ENCODE measurements around the gene SEZ6L. TPM values are rescaled to one million over a fixed set of nuclear protein-coding genes. Genes with fewer than 3 reads are reported as not detected.

Gene SEZ6L
- total RNA-seq, 4 donors from 2014 or later, result 0.26 to 2.6 TPM; not detected in 2

GRCh38 chr22:26345496-26345895, 176.2 kb downstream of the SEZ6L start:
- Histone ChIP-seq H3K36me3 (no peaks in the 10 kb centered on the region), H3K27me3 (no peaks in the 10 kb centered on the region), H3K27ac (no peak overlapping the region), H3K4me1 (no peaks in the 10 kb centered on the region), H3K9me3 (no peaks in the 10 kb centered on the region), H3K4me3 (no peak overlapping the region)
- intact Hi-C loops (cut with DNase I; ENCODE audit: low total_unique reads), result no loop called here
- DNase-seq, result no peak
- TF ChIP-seq POLR2A (IDR thresholded peaks at IDR 0.05), result no peak
- no peak for TF ChIP-seq CTCF (IDR thresholded peaks at IDR 0.05)

GRCh38 chr22:26348810-26349526, 179.7 kb downstream of the SEZ6L start:
- no peak overlapping the region for H3K27ac ChIP-seq
- H3K4me3 ChIP-seq, result no peak overlapping the region
- DNase-seq, result no peak
- H3K4me1 ChIP-seq, result no peaks in the 10 kb centered on the region
- H3K27me3 ChIP-seq, result no peaks in the 10 kb centered on the region
- no peaks in the 10 kb centered on the region for H3K36me3 ChIP-seq
- no peaks in the 10 kb centered on the region for H3K9me3 ChIP-seq
- no peak for TF ChIP-seq POLR2A (IDR thresholded peaks at IDR 0.05)
- no peak for TF ChIP-seq CTCF (IDR thresholded peaks at IDR 0.05)
- intact Hi-C loops (cut with DNase I; ENCODE audit: low total_unique reads), result no loop called here

DNA sequence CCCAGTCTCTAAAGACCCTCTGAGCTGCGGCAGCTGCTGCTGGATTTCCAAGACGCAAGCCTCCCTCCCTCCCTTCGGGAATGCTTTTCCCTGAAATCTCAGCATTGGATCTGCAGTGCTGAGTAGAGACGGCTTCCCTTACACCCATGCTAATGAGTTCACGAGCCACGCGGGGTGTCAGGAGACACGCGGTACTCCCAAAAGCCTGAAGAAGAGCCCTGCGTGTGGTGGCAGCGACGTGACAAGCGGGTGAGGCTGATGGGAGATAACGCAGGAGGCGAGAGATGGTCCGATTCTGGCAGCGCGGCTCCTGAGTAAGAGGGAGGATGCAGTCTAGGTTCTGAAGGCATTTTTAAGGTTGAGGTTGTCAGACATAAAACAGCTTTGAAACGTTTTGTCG, 185.4 kb downstream of the SEZ6L start:
- no peak for DNase-seq
- intact Hi-C loops (cut with DNase I; ENCODE audit: low total_unique reads), result no loop called here
- Histone ChIP-seq H3K36me3 (no peaks in the 10 kb centered on the region), H3K4me3 (no peak overlapping the region), H3K27ac (no peak overlapping the region), H3K9me3 (no peaks in the 10 kb centered on the region), H3K4me1 (no peaks in the 10 kb centered on the region), H3K27me3 (no peaks in the 10 kb centered on the region)
- no peak for TF ChIP-seq POLR2A (IDR thresholded peaks at IDR 0.05)
- no peak for TF ChIP-seq CTCF (IDR thresholded peaks at IDR 0.05)

DNA sequence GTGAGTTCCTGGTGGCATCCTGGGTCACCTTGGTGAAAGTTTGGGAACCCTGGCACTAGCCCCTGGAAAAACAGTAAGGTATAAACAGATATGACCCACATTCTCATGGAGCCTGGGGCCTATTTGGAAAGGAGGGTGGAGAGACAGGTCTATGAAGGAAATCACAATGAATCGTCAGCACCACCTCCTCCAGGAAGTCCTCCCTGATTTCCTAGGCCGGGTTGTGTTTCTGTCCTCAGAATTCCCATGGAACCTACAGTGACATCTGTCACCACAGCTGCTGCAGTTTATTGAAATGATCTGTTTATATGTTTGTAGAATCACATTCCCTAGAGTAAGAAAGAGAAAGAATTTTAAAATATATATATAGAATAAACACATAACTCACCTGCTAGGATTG, 188.0 kb downstream of the SEZ6L start:
- DNase-seq, result no peak
- Histone ChIP-seq H3K4me1 (no peaks in the 10 kb centered on the region), H3K9me3 (no peaks in the 10 kb centered on the region), H3K36me3 (no peaks in the 10 kb centered on the region), H3K27ac (no peak overlapping the region), H3K27me3 (peaks cover 0 to 6% of the 10 kb centered on the region in 2 donors), H3K4me3 (no peak overlapping the region)
- TF ChIP-seq POLR2A (IDR thresholded peaks at IDR 0.05) (no peak), CTCF (IDR thresholded peaks at IDR 0.05) (no peak)
- intact Hi-C loops (cut with DNase I; ENCODE audit: low total_unique reads), result no loop called here

DNA sequence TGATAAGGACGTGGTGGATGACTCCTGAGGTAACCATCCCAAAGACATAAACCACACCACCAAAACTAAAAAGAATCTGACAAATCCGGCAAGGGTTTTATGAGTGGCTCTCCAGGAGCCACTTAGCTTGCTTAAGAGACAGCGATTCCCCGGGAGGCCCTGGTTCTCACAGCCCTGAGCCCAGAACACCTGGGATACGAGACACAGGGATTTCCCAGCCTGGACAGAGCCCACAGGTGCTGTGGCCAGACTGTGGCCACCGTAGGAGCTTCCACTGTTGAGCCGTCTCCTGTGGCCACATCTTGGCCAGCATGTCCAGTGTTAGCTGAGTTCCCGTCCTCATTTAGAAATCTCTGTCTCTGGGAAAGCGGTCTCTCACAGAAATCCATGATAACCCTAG, 188.6 kb downstream of the SEZ6L start:
- TF ChIP-seq CTCF (IDR thresholded peaks at IDR 0.05), result no peak
- no peak for TF ChIP-seq POLR2A (IDR thresholded peaks at IDR 0.05)
- intact Hi-C loops (cut with DNase I; ENCODE audit: low total_unique reads), result no loop called here
- Histone ChIP-seq H3K27me3 (peaks cover 0 to 6% of the 10 kb centered on the region in 2 donors), H3K27ac (no peak overlapping the region), H3K4me3 (no peak overlapping the region), H3K4me1 (no peaks in the 10 kb centered on the region), H3K36me3 (no peaks in the 10 kb centered on the region), H3K9me3 (no peaks in the 10 kb centered on the region)
- DNase-seq, result no peak
